ENCODE results near the gene VPS45.

Gene VPS45

GRCh38 chr1:150155413-150156071 lies 88.0 kb downstream of the VPS45 start:
- no peak for TF ChIP-seq CTCF (IDR thresholded peaks at IDR 0.05)
- no peak overlapping the region for H3K4me2 ChIP-seq (ENCODE audit: low read length)
- H3K79me2 ChIP-seq = no peaks in the 10 kb centered on the region
- H3K9ac ChIP-seq = no peak overlapping the region
- no peaks in the 10 kb centered on the region for H3K36me3 ChIP-seq (ENCODE audit: control insufficient read depth, insufficient read depth, low read length)
- H3K27me3 ChIP-seq (ENCODE audit: control insufficient read depth, insufficient read depth, low read length) = no peaks in the 10 kb centered on the region
- H3K27ac ChIP-seq = no peak overlapping the region
- no peaks in the 10 kb centered on the region for H3K4me1 ChIP-seq
- H3K4me3 ChIP-seq (ENCODE audit: low read depth, low read length) = no peak overlapping the region
- no peak overlapping the region for H2AFZ ChIP-seq
- no peaks in the 10 kb centered on the region for H3K9me3 ChIP-seq (ENCODE audit: control insufficient read depth, low read length)

GRCh38 chr1:150156868-150157603 lies 89.5 kb downstream of the VPS45 start:
- no peak overlapping the region for H3K9ac ChIP-seq
- H3K4me3 ChIP-seq (ENCODE audit: low read depth, low read length) = no peak overlapping the region
- H2AFZ ChIP-seq = no peak overlapping the region
- H3K9me3 ChIP-seq (ENCODE audit: control insufficient read depth, low read length) = no peaks in the 10 kb centered on the region
- no peaks in the 10 kb centered on the region for H3K36me3 ChIP-seq (ENCODE audit: control insufficient read depth, insufficient read depth, low read length)
- H3K4me2 ChIP-seq (ENCODE audit: low read length) = no peak overlapping the region
- no peaks in the 10 kb centered on the region for H3K27me3 ChIP-seq (ENCODE audit: control insufficient read depth, insufficient read depth, low read length)
- H3K79me2 ChIP-seq = no peaks in the 10 kb centered on the region
- H3K4me1 ChIP-seq = no peaks in the 10 kb centered on the region
- no peak overlapping the region for H3K27ac ChIP-seq
- no peak for TF ChIP-seq CTCF (IDR thresholded peaks at IDR 0.05)

- Histone ChIP-seq H3K27ac (peak overlapping the region; percentile 24), H3K4me2 (ENCODE audit: low read length) (no peak overlapping the region), H3K9ac (no peak overlapping the region), H2AFZ (no peak overlapping the region), H3K79me2 (no peaks in the 10 kb centered on the region), H3K27me3 (ENCODE audit: control insufficient read depth, insufficient read depth, low read length) (no peaks in the 10 kb centered on the region), H3K4me1 (no peaks in the 10 kb centered on the region), H3K9me3 (ENCODE audit: control insufficient read depth, low read length) (no peaks in the 10 kb centered on the region), H3K36me3 (ENCODE audit: control insufficient read depth, insufficient read depth, low read length) (no peaks in the 10 kb centered on the region), H3K4me3 (ENCODE audit: low read depth, low read length) (no peak overlapping the region)
- no peak for TF ChIP-seq CTCF (IDR thresholded peaks at IDR 0.05)
Observed at GRCh38 chr1:150159550-150159949, 92.0 kb downstream of the VPS45 start.

- Histone ChIP-seq H3K9me3 (ENCODE audit: control insufficient read depth, low read length) (no peaks in the 10 kb centered on the region), H3K4me3 (ENCODE audit: low read depth, low read length) (no peak overlapping the region), H2AFZ (no peak overlapping the region), H3K27ac (no peak overlapping the region), H3K4me2 (ENCODE audit: low read length) (no peak overlapping the region), H3K9ac (no peak overlapping the region), H3K36me3 (ENCODE audit: control insufficient read depth, insufficient read depth, low read length) (no peaks in the 10 kb centered on the region), H3K79me2 (no peaks in the 10 kb centered on the region), H3K4me1 (no peaks in the 10 kb centered on the region), H3K27me3 (ENCODE audit: control insufficient read depth, insufficient read depth, low read length) (no peaks in the 10 kb centered on the region)
- TF ChIP-seq CTCF (IDR thresholded peaks at IDR 0.05) = no peak
Observed at GRCh38 chr1:150160964-150161621, 93.5 kb downstream of the VPS45 start.
